Breast epithelium (tissue), 4 donors: ENCODE data around the gene CCDC24. TPM values are rescaled to one million over a fixed set of nuclear protein-coding genes. Genes with fewer than 3 reads are reported as not detected.

ENCODE experiments used
- DNase-seq, 2 donors: peaks; one replicate each; pipeline ENCODE4 v3.0.0-alpha.2; 2019; ENCODE audit warnings: low spot score in 2 of 2
- H3K27ac ChIP-seq, 2 donors: fragments of 200-600 bp; sonication (generic) in 1 of 2; one replicate each; pipeline ENCODE4 v1.5.1; 2016 to 2019; ENCODE audit warnings: mild to moderate bottlenecking in 1 of 2
- H3K27me3 ChIP-seq, 2 donors: fragments of 200-600 bp; sonication (generic) in 1 of 2; one replicate each; pipeline versions ENCODE4 v1.5.1 to v1.6.0; 2017 to 2019; ENCODE audit warnings: control low read depth in 1 of 2, mild to moderate bottlenecking in 1 of 2
- H3K36me3 ChIP-seq: fragments of 200-600 bp; one replicate; pipeline ENCODE4 v1.5.1; 2019
- H3K4me1 ChIP-seq, 2 donors: fragments of 200-600 bp; sonication (generic); one replicate each; pipeline ENCODE4 v1.5.1; 2016 to 2019; ENCODE audit warnings: control low read depth in 1 of 2
- H3K4me3 ChIP-seq, 3 donors: fragments of 200-600 bp; sonication (generic); 1 replicate in 2 of 3; 2 replicates in 1 of 3; pipeline ENCODE4 v1.5.1; 2016 to 2019; ENCODE audit warnings: mild to moderate bottlenecking in 3 of 3, moderate library complexity in 2 of 3
- H3K9me3 ChIP-seq, 2 donors: fragments of 200-600 bp; sonication (generic) in 1 of 2; one replicate each; pipeline ENCODE4 v1.5.1; 2016 to 2019; ENCODE audit warnings: control low read depth in 1 of 2
- CTCF ChIP-seq, 3 donors: fragments of 450-650 bp; IDR thresholded peaks; one replicate each; pipeline ENCODE4 v1.5.1; 2016 to 2017; ENCODE audit warnings: antibody characterized with exemption in 3 of 3, mild to moderate bottlenecking in 3 of 3, moderate library complexity in 3 of 3
- POLR2A ChIP-seq: fragments of 450-650 bp; IDR thresholded peaks from one replicate; pipeline ENCODE4 v1.6.1; 2016; ENCODE audit warnings: antibody characterized with exemption, mild to moderate bottlenecking, moderate library complexity
- POLR2AphosphoS5 ChIP-seq, 3 donors: sonication (generic); formaldehyde crosslinking; IDR thresholded peaks; one replicate each; pipeline ENCODE4 v1.6.1; 2017; ENCODE audit warnings: antibody characterized with exemption in 3 of 3
- intact Hi-C: fragments of 100-400 bp; cut with DNase I; formaldehyde crosslinking; loops from one replicate; pipeline ENCODE4 v1.15.1; 2023; ENCODE audit warnings: low total_unique reads
- total RNA-seq, 3 donors: library from RNA; depleted of rRNA; stranded (reverse); fragments of >200 nt; gene quantifications; one replicate each; pipeline ENCODE4 v1.1.0, GENCODE V29; 2016

Gene CCDC24
- total RNA-seq, 3 donors from 2014 or later: 5.4 to 12.5 (median 12.3) TPM

DNA sequence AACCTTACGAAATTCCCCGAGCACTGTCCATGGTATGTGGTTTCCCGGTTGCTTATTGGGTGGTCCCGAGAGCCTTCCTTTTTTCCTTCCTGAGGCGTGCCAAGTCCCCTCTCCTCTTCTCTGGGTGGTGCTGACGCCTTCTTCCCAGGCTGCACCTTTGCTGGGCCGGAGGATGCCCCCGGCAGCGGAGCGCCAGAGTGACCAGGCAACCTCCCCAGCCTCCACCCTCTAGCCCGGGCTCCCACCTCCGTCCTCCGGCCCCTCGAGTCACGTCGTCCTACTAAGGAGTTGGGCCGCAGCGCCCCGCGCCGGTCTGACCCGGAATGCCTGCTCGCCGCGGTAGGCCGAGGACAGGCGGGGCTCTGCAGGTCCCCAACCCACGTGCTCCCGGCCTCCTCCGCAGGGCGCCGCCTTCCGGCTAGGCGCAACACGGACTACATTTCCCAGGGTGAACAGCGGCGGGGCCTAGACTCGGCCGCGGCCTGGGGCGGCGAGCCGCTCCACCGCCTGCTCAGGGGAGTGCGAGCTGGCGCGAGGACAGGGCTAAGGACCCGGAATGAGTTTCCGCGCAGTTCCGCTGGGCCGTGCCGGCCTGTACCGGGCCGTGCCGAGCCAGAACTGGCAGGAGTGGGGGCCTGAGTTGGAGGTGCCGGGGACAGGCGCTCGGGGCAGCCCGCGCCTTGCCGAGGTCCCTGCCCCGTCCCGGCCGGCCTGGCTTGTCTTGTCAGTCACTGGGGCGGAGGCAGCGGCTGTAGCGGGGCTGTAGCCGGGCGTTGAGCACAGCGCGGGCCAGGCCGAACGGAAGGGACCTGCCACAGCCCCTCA is 45.0 kb upstream of the CCDC24 start, which contains the start of gene IPO13:
IPO13 (plus strand) TSS at position 715 of the 825 bp plus-strand sequence. CDS start 651 bp downstream, outside the sequence.
- peak within 1 kb of the TSS; percentile 98 to 99 for H3K27ac ChIP-seq
- intact Hi-C loops: no loop called here
- peak; percentile 72 to 75 (median 72) for TF ChIP-seq CTCF (IDR thresholded peaks at IDR 0.05)
- TF ChIP-seq POLR2AphosphoS5 (IDR thresholded peaks at IDR 0.05): peak; percentile 84 to 90 (median 89)
- no peak for TF ChIP-seq POLR2A
- no peaks in the 10 kb centered on the region for H3K27me3 ChIP-seq
- peak within 1 kb of the TSS; percentile 61 to 95 (median 83) for H3K4me3 ChIP-seq
- no peaks in the 10 kb centered on the region for H3K9me3 ChIP-seq
- H3K36me3 ChIP-seq: no peaks in the 10 kb centered on the region
- peaks cover 12% of the 10 kb centered on the region in 2 donors for H3K4me1 ChIP-seq
- DNase-seq: peak; percentile 91 to 93

DNA sequence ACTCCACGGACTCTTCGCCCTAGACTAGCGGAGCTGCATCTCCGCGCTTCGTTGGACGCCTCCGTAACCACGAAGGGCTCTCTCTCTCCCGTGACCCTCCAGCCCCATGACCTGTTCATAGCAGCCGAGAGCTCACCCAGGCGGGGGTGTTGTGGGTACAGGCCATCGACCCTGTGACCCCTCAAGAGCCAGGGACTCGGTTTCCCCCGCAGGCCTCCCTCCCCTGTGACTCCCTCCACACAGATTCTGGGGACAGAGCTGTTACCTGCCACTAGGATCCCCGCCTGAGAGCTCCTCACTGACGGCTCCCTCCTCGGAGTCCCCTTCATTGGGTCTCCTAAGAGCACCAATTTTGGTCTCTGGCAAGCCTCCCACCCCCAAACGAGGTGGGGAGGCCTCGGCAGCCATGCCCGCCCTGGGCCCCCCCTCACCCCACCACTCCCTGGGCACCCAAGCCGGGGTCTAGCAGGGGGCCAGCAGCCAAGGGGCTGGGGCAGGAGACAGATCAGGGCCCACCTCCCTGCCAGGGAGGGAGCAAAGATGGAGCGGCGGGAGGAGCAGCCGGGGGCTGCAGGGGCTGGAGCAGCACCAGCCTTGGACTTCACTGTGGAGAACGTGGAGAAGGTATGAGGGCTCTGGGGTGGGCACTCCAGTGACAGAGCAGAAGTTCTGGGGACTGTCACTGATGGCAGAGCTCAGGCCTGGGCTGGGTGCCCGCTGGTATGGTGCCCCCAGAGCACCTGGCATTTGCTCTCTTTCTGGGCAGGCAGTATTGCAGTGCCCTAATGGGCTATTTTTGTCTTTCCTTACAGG is 44.1 kb upstream of the CCDC24 start:
- Histone ChIP-seq H3K4me1 (peaks cover 12% of the 10 kb centered on the region in 2 donors), H3K27me3 (no peaks in the 10 kb centered on the region), H3K36me3 (no peaks in the 10 kb centered on the region), H3K4me3 (peak overlapping the region; percentile 61 to 95 (median 83)), H3K9me3 (no peaks in the 10 kb centered on the region), H3K27ac (peak overlapping the region; percentile 98 to 99)
- TF ChIP-seq POLR2A (no peak), POLR2AphosphoS5 (IDR thresholded peaks at IDR 0.05) (no peak), CTCF (IDR thresholded peaks at IDR 0.05) (no peak)
- intact Hi-C loops: no loop called here
- DNase-seq: no peak

DNA sequence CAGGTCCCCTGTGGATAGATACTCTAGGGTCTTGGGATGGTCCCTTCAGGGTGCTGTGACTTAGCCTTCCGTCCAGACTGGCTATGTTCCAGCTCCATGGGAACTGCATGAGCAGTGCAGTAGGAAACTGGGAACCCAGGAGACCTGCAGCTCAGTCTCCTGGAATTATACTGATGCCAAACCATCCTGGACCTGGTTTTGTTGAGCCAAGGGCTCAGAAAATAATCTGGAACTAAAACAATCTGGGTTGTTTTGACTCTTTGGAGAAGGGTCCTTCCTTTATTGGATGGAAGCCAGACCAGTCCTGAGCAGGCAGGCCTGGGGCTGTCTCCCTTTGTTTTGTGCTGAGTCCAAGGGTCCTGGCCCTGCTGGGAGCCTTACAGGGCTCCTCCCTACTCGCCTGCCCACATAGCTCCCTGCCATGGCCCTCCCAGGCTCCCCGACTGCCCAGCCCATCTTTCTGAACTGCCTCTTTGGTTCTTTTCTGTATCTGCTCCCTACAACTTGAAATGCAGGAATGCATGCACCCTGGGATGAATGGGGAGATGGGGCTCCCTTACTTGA is 43.4 kb upstream of the CCDC24 start:
- peak overlapping the region; percentile 61 to 95 (median 83) for H3K4me3 ChIP-seq
- no peak overlapping the region for H3K27ac ChIP-seq
- intact Hi-C loops: no loop called here
- no peaks in the 10 kb centered on the region for H3K9me3 ChIP-seq
- H3K36me3 ChIP-seq: no peaks in the 10 kb centered on the region
- TF ChIP-seq CTCF (IDR thresholded peaks at IDR 0.05) (no peak), POLR2AphosphoS5 (IDR thresholded peaks at IDR 0.05) (no peak), POLR2A (no peak)
- H3K4me1 ChIP-seq: peaks cover 12% of the 10 kb centered on the region in 2 donors
- no peaks in the 10 kb centered on the region for H3K27me3 ChIP-seq
- DNase-seq: no peak

DNA sequence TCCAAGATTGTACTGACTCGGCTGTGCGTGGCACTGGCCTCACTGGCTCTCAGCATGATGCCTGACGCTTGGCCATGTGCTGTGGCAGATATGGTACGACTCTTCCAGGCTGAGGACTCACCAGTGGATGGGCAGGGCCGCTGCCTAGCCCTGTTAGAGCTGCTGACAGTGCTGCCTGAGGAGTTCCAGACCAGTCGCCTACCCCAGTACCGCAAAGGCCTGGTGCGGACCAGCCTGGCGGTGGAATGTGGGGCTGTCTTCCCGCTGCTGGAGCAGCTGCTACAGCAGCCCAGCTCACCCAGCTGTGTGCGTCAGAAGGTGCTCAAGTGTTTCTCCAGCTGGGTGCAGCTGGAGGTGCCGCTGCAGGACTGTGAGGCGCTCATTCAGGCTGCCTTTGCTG is 41.7 kb upstream of the CCDC24 start:
- no peaks in the 10 kb centered on the region for H3K27me3 ChIP-seq
- H3K9me3 ChIP-seq: no peaks in the 10 kb centered on the region
- no peak overlapping the region for H3K4me3 ChIP-seq
- TF ChIP-seq POLR2A: no peak
- TF ChIP-seq CTCF (IDR thresholded peaks at IDR 0.05): no peak
- TF ChIP-seq POLR2AphosphoS5 (IDR thresholded peaks at IDR 0.05): no peak
- intact Hi-C loops: loop anchor here (10.0 kb wide), 1 partner anchor 1105 kb away; the partner anchor contains the start of gene ZNF691
- no peaks in the 10 kb centered on the region for H3K36me3 ChIP-seq
- DNase-seq: no peak
- H3K27ac ChIP-seq: no peak overlapping the region
- H3K4me1 ChIP-seq: peaks cover 12% of the 10 kb centered on the region in 2 donors
